GM12864 (cell line): ENCODE measurements around the gene SLC30A3.

Experiments used
- DNase-seq: peaks from one replicate; pipeline ENCODE4 v3.0.0-alpha.2; 2011; ENCODE audit warnings: low read depth
- H3K4me3 ChIP-seq: 2 replicates; pipeline ENCODE4 v1.5.1; 2011; ENCODE audit warnings: mild to moderate bottlenecking, low read depth, low read length, control low read depth
- CTCF ChIP-seq: IDR thresholded peaks from 2 replicates; pipeline ENCODE4 v1.5.1; 2011; ENCODE audit warnings: low read depth, mild to moderate bottlenecking, moderate library complexity, low read length, control low read depth, inconsistent platforms; ENCODE audit errors: missing control alignments

Gene SLC30A3

GRCh38 chr2:27242614-27242951, 20.3 kb downstream of the SLC30A3 start:
- no peak for TF ChIP-seq CTCF

GRCh38 chr2:27241761-27242613, 20.9 kb downstream of the SLC30A3 start:
- TF ChIP-seq CTCF, result no peak
- H3K4me3 ChIP-seq, result no peak overlapping the region
- no peak for DNase-seq

More at GRCh38 chr2:27242614-27242951, 20.3 kb downstream of the SLC30A3 start:
- no peak for DNase-seq
- H3K4me3 ChIP-seq, result no peak overlapping the region

GRCh38 chr2:27240406-27240805, 22.4 kb downstream of the SLC30A3 start:
- no peak for TF ChIP-seq CTCF
- no peak overlapping the region for H3K4me3 ChIP-seq
- DNase-seq, result no peak

GRCh38 chr2:27238976-27239375, 23.9 kb downstream of the SLC30A3 start:
- no peak for DNase-seq
- TF ChIP-seq CTCF, result no peak
- H3K4me3 ChIP-seq, result no peak overlapping the region

GRCh38 chr2:27237341-27237945, 25.4 kb downstream of the SLC30A3 start:
- H3K4me3 ChIP-seq, result no peak overlapping the region
- DNase-seq, result no peak
- no peak for TF ChIP-seq CTCF

- TF ChIP-seq CTCF, result no peak
These were observed 26.2 kb downstream of the SLC30A3 start for GRCh38 chr2:27236626-27237025.

More at GRCh38 chr2:27236626-27237025, 26.2 kb downstream of the SLC30A3 start:
- H3K4me3 ChIP-seq, result no peak overlapping the region
- DNase-seq, result no peak
